Measurements from ENCODE around the gene ARHGAP15.

The ARHGAP15 gene

GRCh38 chr2:143209570-143210445 is 80.6 kb downstream of the ARHGAP15 start:
- Histone ChIP-seq H3K27ac (ENCODE audit: low read length) (no peak overlapping the region), H3K4me2 (ENCODE audit: low read depth, low read length) (no peak overlapping the region), H3K4me3 (ENCODE audit: low read length) (no peak overlapping the region), H4K20me1 (ENCODE audit: insufficient read depth, low read length) (no peaks in the 10 kb centered on the region), H3K27me3 (replicated peaks; ENCODE audit: insufficient read depth, low read length) (no peaks in the 10 kb centered on the region), H3K4me1 (ENCODE audit: low read length) (no peaks in the 10 kb centered on the region), H2AFZ (ENCODE audit: low read length) (no peak overlapping the region), H3K9me2 (replicated peaks; ENCODE audit: insufficient read depth, low read length) (no peaks in the 10 kb centered on the region), H3K9ac (ENCODE audit: low read length) (no peak overlapping the region), H3K79me2 (ENCODE audit: low read length) (no peaks in the 10 kb centered on the region), H3F3A (ENCODE audit: insufficient read depth, low read length) (no peaks in the 10 kb centered on the region), H3K36me3 (replicated peaks; ENCODE audit: insufficient read depth, low read length) (no peaks in the 10 kb centered on the region), H3K9me3 (replicated peaks; ENCODE audit: insufficient read depth, low read length) (no peaks in the 10 kb centered on the region)
- DNase-seq, result no peak
- no peak for TF ChIP-seq EZH2 (optimal IDR thresholded peaks at IDR 0.05; ENCODE audit: low read depth, low read length)
- no peak for TF ChIP-seq EZH2phosphoT487 (IDR thresholded peaks at IDR 0.05; ENCODE audit: low read length)
- TF ChIP-seq CTCF (IDR thresholded peaks at IDR 0.05; ENCODE audit: low read length), result no peak

- Histone ChIP-seq H3K4me3 (ENCODE audit: low read length) (no peak overlapping the region), H3K79me2 (ENCODE audit: low read length) (no peaks in the 10 kb centered on the region), H3K9me3 (replicated peaks; ENCODE audit: insufficient read depth, low read length) (no peaks in the 10 kb centered on the region), H3K4me2 (ENCODE audit: low read depth, low read length) (no peak overlapping the region), H3K27me3 (replicated peaks; ENCODE audit: insufficient read depth, low read length) (no peaks in the 10 kb centered on the region), H3K4me1 (ENCODE audit: low read length) (no peaks in the 10 kb centered on the region), H3F3A (ENCODE audit: insufficient read depth, low read length) (no peaks in the 10 kb centered on the region), H2AFZ (ENCODE audit: low read length) (no peak overlapping the region), H4K20me1 (ENCODE audit: insufficient read depth, low read length) (no peaks in the 10 kb centered on the region), H3K27ac (ENCODE audit: low read length) (no peak overlapping the region), H3K9ac (ENCODE audit: low read length) (no peak overlapping the region), H3K9me2 (replicated peaks; ENCODE audit: insufficient read depth, low read length) (no peaks in the 10 kb centered on the region), H3K36me3 (replicated peaks; ENCODE audit: insufficient read depth, low read length) (no peaks in the 10 kb centered on the region)
- TF ChIP-seq EZH2 (optimal IDR thresholded peaks at IDR 0.05; ENCODE audit: low read depth, low read length) (no peak), CTCF (IDR thresholded peaks at IDR 0.05; ENCODE audit: low read length) (no peak), EZH2phosphoT487 (IDR thresholded peaks at IDR 0.05; ENCODE audit: low read length) (no peak)
- DNase-seq, result no peak
These were observed 81.2 kb downstream of the ARHGAP15 start for GRCh38 chr2:143210446-143210819.

- no peaks in the 10 kb centered on the region for H3K9me3 ChIP-seq (replicated peaks; ENCODE audit: insufficient read depth, low read length)
- no peaks in the 10 kb centered on the region for H3F3A ChIP-seq (ENCODE audit: insufficient read depth, low read length)
- no peak overlapping the region for H3K4me2 ChIP-seq (ENCODE audit: low read depth, low read length)
- no peaks in the 10 kb centered on the region for H3K4me1 ChIP-seq (ENCODE audit: low read length)
- no peaks in the 10 kb centered on the region for H3K36me3 ChIP-seq (replicated peaks; ENCODE audit: insufficient read depth, low read length)
- H3K9me2 ChIP-seq (replicated peaks; ENCODE audit: insufficient read depth, low read length), result no peaks in the 10 kb centered on the region
- H3K79me2 ChIP-seq (ENCODE audit: low read length), result no peaks in the 10 kb centered on the region
- DNase-seq, result no peak
- no peak overlapping the region for H3K9ac ChIP-seq (ENCODE audit: low read length)
- no peak overlapping the region for H2AFZ ChIP-seq (ENCODE audit: low read length)
- H3K27me3 ChIP-seq (replicated peaks; ENCODE audit: insufficient read depth, low read length), result no peaks in the 10 kb centered on the region
- TF ChIP-seq EZH2 (optimal IDR thresholded peaks at IDR 0.05; ENCODE audit: low read depth, low read length) (no peak), EZH2phosphoT487 (IDR thresholded peaks at IDR 0.05; ENCODE audit: low read length) (no peak), CTCF (IDR thresholded peaks at IDR 0.05; ENCODE audit: low read length) (no peak)
- H3K4me3 ChIP-seq (ENCODE audit: low read length), result no peak overlapping the region
- no peaks in the 10 kb centered on the region for H4K20me1 ChIP-seq (ENCODE audit: insufficient read depth, low read length)
- no peak overlapping the region for H3K27ac ChIP-seq (ENCODE audit: low read length)
These were observed 88.4 kb downstream of the ARHGAP15 start for GRCh38 chr2:143217512-143218115.

Measured in MM.1S (cell line).